Left hindlimb (tissue), 1 donor: ENCODE data around the gene ZNF579.

ENCODE experiments used
- DNase-seq: peaks from one replicate; pipeline ENCODE4 v3.0.0-alpha.2; 2018

Gene ZNF579

DNA sequence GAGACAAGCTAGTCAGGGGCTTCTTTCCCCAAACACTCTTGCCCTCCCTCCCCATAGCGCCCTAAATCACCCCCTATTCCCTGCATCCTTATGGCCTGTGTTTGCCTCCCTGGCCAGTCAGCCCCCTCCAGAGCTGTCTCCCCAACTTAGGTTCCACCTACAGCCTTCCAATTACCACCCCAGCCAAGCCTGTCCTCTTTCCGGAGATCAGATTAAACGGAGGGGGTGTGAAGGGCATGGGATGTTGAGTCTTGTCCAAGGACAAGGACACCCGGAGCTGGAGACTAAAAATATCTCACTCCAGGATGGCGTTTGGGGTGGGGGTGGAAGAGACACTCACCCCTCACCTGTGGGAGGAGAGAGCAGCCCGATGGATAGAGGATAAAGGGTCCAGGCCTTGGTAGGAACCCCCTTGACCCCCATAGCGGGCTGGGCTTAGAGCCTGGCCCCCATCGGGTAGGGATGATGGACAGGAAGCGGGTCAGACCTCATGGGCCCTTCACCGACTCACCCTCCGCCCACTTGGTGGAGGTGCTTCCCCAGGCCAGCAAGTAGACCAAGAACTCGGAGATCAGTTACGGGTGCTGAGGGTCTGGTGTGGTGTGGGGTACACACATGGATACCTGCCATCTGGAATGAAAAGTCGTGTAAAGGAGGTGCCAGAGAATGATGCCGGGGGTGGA lies 30.8 kb upstream of the ZNF579 start:
- no peak for DNase-seq

DNA sequence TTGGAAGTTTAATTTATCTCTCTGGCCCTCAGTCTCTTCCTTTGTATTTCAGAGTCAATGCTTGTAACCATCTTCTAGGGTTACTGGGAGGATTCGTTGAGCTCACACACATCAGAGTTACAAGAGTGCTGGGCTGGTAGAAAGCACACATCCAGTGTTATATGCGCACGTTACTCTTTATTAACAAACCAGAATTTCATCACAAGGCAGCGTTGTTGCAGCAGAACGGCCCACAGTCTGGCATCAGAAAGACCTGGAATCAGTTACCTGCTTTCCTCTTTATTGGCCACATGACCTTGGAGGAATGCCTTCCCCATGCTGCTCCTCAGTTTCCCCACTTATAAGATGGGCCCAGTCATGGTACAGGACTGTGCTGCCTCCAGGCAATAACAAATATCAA lies 28.7 kb upstream of the ZNF579 start:
- no peak for DNase-seq

DNA sequence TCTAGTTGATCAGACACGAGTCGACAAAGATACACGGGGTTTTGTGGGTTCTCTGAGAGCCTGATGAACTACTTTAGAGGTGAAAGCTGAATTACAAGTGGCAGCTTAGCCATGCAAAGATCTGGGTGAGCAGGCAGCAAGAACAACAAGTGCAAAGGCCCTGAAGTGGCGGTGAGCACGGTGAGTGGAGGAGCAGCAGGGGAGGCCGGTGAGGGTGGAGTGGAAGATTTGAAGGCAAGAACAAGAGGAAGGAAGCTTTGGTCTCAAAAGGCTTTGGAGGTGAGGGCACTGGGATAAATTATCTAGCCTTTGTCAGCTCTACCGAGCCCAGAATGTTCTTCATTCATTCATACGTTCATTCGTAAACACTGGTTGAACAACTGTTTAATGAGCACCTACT lies 26.2 kb upstream of the ZNF579 start:
- no peak for DNase-seq

DNA sequence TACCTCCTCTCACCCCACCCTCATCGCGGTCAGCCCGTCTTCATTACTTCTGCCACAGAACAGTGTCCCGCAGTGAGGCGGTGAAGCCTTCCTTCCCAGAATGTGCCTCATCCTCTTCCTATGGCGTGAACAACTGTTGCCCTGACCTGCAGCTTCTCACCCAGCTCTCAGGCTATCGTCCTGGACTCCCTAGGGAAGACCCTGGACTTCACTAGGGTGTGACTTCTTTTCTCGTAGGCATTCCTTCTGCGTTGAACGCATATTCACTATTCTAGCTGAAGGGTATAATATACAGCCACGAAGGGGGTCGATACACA lies 25.8 kb upstream of the ZNF579 start:
- no peak for DNase-seq

DNA sequence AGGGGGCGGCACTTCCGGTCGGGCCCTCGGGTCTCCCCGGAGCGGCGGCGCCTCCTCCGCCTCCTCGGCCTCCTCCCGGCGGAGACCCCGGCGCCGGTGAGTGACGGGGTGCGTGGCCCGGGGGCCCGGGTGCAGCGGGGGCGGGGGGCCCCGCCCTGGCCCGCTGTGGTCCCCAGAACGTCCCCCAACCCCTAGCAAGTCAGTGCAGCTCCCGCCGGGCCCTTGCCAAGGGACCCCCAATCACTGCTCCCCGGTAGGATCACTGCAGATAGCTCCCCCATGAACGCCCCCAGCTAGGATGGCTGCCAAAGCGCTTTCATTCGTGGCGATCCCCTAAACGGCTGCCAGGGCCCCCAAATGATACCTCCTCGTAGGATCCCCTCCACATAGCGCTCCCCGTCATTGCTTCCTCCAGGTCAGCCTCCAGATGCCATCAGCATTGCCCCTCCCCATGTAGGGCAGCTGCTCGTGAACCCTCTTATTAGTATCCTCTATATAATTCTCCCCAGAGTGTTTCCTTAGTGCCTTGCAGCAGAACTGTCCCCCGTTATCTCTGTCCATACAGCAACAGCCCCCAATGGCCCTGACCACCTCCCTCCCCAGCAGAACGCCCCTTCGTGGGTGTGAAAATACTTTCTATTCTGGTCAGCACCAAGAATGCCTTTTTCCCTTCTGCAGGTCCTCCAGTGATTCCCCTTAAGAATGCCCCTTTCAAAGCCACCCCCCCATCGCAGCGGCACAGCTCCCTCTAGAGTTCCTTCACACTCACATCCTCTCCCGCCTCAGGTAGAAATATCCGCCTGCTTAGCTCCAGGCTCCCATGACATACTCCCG lies 25.2 kb upstream of the ZNF579 start, which contains the start of gene ZNF865:
Gene ZNF865, plus strand, starts transcription at position 11 of the 834 bp plus-strand sequence. CDS start 7,972 bp downstream, outside the sequence.
- peak; percentile 86 for DNase-seq

DNA sequence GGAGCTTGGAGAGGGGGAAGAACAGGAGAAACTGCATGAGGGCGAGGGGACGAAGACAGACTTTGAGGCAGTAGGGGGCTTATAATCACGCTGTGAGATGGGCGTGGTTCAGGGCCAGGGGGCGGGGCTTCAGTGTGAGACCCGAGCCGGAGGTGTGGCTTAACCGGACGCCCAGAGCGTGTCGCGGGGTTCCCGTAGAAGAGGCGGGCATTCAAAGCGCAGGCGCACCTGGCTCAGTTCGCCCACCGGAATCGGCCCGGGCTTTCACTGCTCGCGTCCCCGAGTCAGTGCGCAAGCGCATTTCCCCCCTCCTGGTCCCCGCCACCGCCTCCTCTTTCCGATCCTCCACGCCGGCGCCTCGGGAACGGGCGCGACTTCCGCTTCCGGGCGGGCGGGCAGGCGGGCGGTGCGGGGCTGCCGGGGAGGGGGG lies 24.6 kb upstream of the ZNF579 start:
- DNase-seq: peak; percentile 98

DNA sequence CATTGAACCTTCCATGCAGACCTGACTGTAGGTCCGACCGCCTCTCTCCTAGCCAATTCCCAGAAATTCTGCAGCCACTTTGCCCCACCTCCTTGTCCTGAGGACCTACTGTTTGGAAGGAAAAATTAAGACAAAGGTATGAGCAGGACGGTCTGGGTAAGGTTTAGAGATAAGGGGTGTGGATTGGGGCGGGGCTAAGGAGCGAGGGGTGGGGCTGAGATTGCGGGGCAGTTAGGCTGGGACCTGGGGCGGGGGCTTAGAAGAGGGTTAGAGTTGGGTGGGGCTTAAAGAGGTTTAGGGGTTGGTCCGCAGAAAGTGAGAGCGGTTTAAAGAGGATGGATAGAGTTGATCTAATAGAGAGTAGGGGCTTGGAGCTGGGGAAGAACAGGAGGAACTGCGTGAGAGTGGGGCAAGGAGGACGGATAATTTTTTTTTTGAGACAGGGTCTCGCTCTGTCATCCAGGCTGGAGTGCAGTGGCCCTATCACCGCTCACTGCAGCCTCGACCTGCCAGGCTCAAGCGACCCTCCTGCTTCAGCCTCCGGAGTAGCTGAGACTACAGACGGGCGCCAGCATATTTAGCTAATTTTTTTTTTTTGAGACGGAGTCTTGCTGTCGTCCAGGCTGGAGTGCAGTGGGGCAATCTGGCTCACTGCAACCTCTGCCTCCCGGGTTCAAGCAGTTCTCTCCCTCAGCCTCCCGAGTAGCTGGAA lies 23.1 kb upstream of the ZNF579 start:
- no peak for DNase-seq

DNA sequence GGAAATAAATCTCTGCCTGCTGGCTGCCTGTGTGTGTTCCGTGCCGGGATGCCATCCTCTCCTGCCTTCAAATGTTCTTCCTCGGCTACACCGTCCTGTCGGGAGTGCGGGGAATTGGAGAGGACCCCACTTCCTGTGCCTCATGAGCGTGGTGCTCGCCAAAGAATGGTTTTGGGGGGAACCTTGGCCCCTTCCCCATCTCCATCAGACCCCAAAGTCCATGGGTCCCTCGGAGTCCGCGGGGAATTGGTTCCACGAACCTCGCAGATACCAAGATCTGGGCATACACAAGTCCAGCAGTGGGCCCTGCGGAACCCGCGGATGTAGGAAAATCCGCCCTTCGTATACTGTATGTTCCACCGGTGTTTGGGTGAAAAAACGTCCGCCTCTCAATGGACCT lies 22.5 kb upstream of the ZNF579 start:
- DNase-seq: no peak

DNA sequence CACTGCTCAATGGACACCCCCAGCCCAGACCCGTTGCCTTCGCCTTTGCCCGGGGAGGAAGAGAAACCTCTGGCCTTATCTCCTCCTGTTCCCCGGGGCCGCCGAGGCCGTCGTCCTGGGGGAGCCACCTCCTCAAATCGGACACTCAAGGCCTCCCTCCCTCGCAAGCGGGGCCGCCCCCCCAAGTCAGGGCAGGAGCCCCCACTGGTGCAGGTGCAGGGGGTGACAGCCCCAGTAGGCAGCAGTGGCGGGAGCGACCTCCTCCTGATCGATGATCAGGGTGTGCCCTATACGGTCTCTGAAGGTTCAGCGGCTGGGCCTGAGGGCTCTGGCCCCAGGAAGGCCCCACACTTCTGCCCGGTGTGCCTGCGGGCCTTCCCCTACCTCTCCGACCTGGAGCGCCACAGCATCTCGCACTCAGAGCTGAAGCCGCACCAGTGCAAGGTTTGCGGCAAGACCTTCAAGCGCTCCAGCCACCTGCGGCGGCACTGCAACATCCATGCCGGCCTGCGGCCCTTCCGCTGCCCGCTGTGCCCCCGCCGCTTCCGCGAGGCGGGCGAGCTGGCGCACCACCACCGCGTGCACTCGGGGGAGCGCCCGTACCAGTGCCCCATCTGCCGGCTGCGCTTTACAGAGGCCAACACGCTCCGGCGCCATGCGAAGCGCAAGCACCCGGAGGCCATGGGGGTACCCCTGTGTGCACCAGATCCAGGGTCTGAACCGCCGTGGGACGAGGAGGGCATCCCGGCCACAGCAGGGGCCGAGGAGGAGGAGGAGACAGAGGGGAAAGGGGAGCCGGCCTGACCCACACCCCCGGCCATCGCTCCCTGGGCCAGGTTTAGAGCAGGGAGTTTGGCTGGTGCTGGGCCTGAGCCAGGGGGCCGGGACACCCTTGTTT lies 21.7 kb upstream of the ZNF579 start:
- no peak for DNase-seq

DNA sequence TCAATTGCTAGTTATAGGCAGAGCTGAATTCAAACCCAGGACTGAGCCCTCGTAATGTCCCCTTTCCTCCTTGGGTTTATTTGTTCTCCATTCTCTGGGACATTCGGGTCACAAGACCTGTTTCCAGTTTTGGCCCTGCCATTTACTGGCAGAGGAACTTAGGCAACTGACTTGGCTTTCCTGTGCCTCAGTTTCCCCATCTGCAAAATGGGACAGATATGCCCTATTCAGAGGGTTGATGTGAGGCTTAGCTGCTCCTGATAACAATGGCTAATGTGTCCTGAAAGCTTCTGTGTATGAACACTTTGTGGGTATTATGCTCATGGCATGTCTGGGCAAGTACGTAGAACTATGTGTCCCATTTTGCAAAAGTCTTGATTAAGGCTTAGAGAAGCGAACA lies 20.4 kb upstream of the ZNF579 start:
- no peak for DNase-seq

DNA sequence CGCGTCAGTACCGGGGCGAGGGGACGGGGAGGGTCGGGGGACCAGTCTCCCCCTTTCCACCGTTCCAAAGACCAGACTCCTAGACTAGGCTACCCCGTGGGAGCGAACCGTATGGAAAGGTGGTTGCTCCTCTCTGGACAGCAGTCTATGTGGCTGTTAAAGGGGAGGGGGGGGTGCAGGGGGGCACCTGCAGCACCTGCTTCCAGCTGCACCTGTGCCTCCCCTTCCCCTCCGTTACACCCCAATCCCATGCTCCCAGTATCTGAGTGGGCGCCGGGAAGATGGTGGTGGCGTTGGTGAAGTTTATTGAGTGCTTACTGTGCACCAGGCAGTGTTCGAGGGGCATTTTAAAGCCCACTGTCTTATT lies 20.0 kb upstream of the ZNF579 start:
- DNase-seq: no peak

DNA sequence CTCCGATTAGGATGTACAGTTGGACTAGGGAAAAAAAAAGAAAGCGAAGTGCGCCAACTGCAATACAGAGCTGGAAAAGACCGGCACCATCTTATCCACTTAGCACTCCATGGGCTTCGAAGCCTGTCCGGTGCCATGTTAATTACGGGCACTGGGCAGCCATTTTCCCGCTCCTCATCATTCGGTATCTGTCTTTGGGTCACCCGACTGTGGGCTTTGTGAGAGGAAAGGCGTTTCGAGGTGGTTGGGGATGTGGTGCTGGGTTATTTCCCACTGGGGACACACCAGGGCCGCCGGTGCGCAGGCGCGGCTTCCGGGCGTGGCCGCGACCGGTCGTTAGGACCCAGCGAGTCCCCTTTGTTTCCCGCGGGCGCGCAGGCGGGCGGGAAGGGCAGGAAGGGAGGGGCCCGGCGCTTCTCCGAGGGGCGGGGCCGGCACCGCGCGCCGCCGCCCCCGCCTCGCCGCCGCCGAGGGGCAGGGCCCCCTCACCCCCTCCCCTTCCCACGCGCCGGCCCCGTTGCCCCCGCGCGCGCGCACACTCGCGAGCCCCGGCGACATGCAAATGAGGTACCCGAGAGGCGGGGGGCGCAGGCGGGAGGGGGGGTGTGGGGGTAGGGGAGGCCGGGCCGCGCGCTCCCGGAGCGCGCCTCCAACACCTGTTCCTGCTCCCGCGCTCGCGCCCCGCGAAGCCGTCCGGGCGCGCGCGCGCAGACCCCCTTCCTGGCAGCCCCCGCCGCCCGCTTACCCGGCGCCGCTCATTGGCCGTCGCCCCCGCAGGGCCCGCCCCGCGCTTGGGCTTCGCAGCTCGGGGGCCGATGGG lies 19.4 kb upstream of the ZNF579 start, which contains the start of gene ZNF524:
Gene ZNF524, plus strand, starts transcription at position 447 of the 820 bp plus-strand sequence. CDS start 1,825 bp downstream, outside the sequence.
- peak; percentile 94 for DNase-seq

DNA sequence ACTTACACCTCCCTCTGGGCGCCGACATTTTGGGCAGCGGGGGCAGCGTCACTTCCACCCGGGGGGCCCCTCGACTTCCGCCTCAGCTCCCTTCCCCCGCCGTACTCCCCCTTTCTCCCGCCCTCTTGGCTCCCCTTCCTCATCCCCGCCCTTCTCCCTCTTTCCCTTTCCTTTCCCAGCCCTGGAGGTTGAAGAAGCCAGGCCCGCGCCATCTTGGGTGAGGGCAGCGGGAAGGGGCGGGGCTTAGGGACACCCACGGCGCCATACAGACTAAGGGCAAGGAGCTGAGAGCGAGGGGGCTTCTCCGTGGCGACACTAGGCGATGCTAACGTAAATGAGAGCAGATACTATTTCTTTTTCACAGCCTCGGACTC lies 18.8 kb upstream of the ZNF579 start, which contains the start of gene FIZ1:
Gene FIZ1, minus strand, starts transcription at position 50 of the 374 bp plus-strand sequence. CDS start 1,652 bp downstream, outside the sequence.
- peak; percentile 100 for DNase-seq

DNA sequence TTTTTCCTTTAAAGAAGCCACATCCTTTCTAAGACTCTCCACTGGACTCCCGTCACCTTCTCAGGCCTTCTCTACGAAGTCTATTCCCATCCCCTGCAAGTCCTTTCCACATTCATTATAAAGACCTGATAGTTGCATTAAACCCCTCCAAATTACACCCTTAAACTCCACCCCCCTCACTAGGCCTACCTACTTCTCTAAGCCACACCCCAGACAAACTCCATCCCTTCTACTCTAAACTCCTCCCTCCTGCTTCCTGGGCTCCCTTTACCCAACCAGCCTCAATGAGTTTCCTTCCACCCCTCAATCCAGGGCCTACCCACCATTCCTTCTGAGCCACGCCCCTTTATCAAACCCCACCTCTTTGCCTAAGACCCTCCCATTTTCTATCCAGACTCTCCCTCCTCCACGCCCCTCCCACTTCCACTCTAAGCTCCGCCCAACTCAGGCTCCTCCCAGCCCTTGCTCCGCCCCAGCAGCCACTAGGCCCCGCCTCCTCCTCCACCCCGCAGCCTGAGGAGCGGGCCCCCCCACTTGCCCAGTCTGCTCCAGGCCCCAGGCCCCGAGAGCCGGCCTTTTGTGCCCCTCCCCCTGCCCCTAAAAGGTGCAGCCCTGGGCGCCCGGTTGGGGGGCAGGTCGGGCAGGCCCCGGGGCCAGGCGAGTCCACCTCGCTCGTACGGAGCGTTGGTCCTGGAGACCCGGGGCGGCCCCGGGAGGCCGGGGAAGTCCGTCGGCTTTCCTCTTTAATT lies 18.2 kb upstream of the ZNF579 start:
- peak; percentile 96 for DNase-seq

DNA sequence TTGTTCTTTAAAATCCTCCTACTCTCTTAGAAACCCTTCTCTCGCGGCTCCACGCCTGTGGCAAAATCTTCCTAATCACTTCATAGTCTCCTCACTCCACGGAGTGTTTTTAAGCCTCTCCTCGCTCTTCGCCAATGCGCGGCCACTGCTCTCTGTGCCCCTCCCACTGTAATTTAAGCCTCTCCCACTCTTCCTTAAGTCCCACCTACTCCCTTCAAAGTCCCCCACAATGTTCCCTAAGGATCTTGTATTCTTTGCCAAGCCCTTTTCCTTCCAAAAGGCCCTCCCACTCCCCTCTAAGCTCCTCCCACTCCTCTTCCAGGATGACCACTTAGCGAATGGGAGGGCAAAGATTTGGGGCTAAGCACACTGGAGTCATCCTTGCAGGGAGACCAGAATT lies 17.4 kb upstream of the ZNF579 start:
- no peak for DNase-seq

DNA sequence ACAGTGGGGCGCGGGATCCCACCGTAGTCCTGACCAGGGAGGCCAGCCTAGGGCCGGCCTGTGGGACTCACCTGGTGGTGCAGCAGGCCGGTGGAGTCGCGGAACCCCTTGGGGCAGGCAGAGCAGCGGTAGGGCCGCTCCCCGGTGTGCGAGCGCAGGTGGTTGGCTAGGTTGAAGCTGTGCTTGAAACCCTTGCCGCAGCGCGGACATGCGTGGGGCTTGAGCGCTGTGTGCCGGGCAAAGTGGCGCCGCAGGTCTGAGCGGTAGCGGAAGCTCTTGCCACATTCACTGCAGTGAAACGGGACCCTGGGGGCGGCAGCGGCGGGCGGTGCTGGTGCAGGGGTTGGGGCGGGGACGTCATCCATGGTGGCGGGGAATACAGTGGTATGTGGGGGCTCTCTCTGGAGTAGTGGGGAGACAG lies 16.9 kb upstream of the ZNF579 start:
- no peak for DNase-seq

DNA sequence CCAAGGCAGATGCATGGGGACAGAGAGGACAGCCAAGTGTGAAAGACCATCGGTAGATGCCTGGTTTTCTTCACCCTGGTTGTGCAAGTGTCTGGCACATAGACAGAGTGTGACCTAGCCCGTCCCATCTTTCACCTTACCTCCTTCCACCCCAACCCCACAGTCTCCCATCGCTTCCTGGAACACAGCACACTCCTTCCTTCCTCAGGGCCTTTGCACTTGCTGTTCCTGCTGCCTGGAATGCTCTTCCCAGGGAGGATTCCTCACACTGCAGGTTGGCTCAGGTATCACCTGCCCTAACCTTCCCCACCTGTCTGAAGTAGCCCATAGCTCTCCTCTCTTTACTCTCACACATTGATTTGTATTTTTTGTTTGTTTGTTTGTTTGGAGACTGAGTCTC lies 15.7 kb upstream of the ZNF579 start:
- DNase-seq: no peak

DNA sequence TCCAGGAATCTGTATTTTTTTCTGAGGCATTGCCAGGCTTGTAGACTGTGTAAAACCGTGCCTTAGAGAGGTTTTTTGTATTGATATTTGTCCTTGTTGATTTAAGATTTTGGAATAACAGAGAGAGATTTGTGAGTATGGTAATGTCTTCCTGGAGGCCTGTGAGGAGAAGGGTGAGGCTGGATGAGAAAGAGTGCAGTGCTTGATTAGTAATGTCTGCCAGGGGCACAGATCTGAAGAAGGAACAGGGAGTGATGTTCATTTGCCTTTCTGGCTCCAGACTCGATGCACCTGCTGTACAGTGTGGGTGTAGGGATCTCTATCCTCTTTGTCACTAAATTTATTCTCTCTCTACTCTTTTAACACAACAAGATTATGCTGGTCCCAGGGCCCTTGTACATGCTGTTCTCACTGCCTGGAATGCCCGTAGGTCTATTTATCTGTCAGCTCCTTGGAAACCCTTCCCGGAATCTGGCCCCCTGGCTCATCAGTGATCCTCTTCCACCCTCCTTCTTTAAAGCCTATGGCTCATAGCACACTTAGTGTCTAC lies 14.4 kb upstream of the ZNF579 start:
- DNase-seq: no peak

DNA sequence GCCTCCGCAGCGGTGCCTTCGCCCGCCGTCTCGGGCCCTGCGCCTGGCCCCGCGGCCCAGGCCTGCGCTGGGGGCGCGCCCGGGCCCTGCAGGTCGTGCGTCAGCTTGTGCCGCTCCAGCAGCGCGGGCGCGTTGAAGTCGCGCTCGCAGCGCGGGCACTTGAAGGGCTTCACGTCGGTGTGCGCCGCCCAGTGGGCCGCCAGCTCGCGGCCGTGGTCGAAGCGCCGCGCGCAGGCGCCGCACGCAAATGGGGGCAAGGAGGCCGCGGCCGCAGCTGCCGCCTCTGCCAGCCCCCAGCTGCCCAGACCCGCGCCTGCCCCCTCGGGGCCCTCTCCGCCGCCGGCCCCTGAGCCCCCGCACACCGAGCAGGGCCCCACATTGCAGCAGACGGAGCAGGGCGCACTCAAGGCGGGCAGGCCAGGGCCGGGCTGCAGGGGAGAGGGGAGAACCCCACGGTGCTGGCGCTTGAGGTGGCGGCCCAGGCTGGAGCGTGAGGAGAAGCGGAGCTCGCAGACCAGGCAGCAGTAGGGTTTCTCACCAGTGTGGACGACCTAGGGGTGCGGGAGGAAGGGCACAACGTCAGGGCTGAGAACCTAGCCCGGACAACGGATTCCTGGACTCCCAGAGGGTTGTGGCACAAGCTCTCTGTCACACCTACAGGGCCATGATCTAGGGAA lies 12.6 kb upstream of the ZNF579 start:
- DNase-seq: peak; percentile 30
